ENCODE measurements around the gene ELFN1. TPM values are rescaled to one million over a fixed set of nuclear protein-coding genes. Genes with fewer than 3 reads are reported as not detected.

Gene ELFN1
- total RNA-seq, 1 donor from 2014 or later, result 19.7 TPM

- Mint-ChIP-seq H3K27ac (ENCODE audit: unreplicated experiment) (no peak overlapping the region), H3K4me1 (ENCODE audit: low read depth, unreplicated experiment) (no peaks in the 10 kb centered on the region), H3K9me3 (ENCODE audit: unreplicated experiment) (peaks cover 19% of the 10 kb centered on the region), H3K36me3 (ENCODE audit: low read depth, unreplicated experiment) (peaks cover 21% of the 10 kb centered on the region), H3K27me3 (ENCODE audit: low read depth, unreplicated experiment) (peaks cover 7% of the 10 kb centered on the region), H3K4me3 (ENCODE audit: unreplicated experiment) (no peak overlapping the region)
- DNase-seq (ENCODE audit: low read depth) (no peak), FAIRE-seq (no peak)
- H4K20me1 ChIP-seq (ENCODE audit: insufficient read depth, low read length), result peaks cover 27% of the 10 kb centered on the region
- no peaks in the 10 kb centered on the region for H3K4me1 ChIP-seq (ENCODE audit: insufficient read depth, low read length)
- H2AFZ ChIP-seq (ENCODE audit: low read depth, low read length), result no peak overlapping the region
- no peak overlapping the region for H3K4me3 ChIP-seq (ENCODE audit: insufficient read depth, low read depth, low read length)
- H3K4me2 ChIP-seq (ENCODE audit: low read length), result no peak overlapping the region
- H3K9me3 ChIP-seq (ENCODE audit: insufficient read depth, low read depth, low read length), result no peaks in the 10 kb centered on the region
- no peaks in the 10 kb centered on the region for H3K79me2 ChIP-seq (ENCODE audit: insufficient read depth, low read length)
- no peak for TF ChIP-seq CTCF (IDR thresholded peaks at IDR 0.05; ENCODE audit: insufficient read depth, low read depth, low read length)
- TF ChIP-seq EZH2 (IDR thresholded peaks at IDR 0.05; ENCODE audit: insufficient read depth, low read length), result no peak
- no peak overlapping the region for H3K9ac ChIP-seq (ENCODE audit: low read length)
- no peaks in the 10 kb centered on the region for H3K27me3 ChIP-seq (ENCODE audit: insufficient read depth, low read length)
- H3K27ac ChIP-seq (ENCODE audit: low read depth, low read length), result no peak overlapping the region
- no peaks in the 10 kb centered on the region for H3K36me3 ChIP-seq (ENCODE audit: insufficient read depth, low read length)
Measured at GRCh38 chr7:1679966-1680730, 10.1 kb downstream of the ELFN1 start.

GRCh38 chr7:1681581-1681980, 11.5 kb downstream of the ELFN1 start:
- no peak for TF ChIP-seq EZH2 (IDR thresholded peaks at IDR 0.05; ENCODE audit: insufficient read depth, low read length)
- Histone ChIP-seq H3K4me2 (ENCODE audit: low read length) (no peak overlapping the region), H3K4me1 (ENCODE audit: insufficient read depth, low read length) (no peaks in the 10 kb centered on the region), H3K4me3 (ENCODE audit: insufficient read depth, low read depth, low read length) (no peak overlapping the region), H3K9me3 (ENCODE audit: insufficient read depth, low read depth, low read length) (no peaks in the 10 kb centered on the region), H3K36me3 (ENCODE audit: insufficient read depth, low read length) (no peaks in the 10 kb centered on the region), H3K9ac (ENCODE audit: low read length) (no peak overlapping the region), H3K27me3 (ENCODE audit: insufficient read depth, low read length) (no peaks in the 10 kb centered on the region), H3K27ac (ENCODE audit: low read depth, low read length) (no peak overlapping the region), H2AFZ (ENCODE audit: low read depth, low read length) (no peak overlapping the region), H4K20me1 (ENCODE audit: insufficient read depth, low read length) (peaks cover 21% of the 10 kb centered on the region), H3K79me2 (ENCODE audit: insufficient read depth, low read length) (no peaks in the 10 kb centered on the region)
- no peak overlapping the region for H3K4me3 Mint-ChIP-seq (ENCODE audit: unreplicated experiment)
- no peaks in the 10 kb centered on the region for H3K4me1 Mint-ChIP-seq (ENCODE audit: low read depth, unreplicated experiment)
- peaks cover 19% of the 10 kb centered on the region for H3K9me3 Mint-ChIP-seq (ENCODE audit: unreplicated experiment)
- H3K36me3 Mint-ChIP-seq (ENCODE audit: low read depth, unreplicated experiment), result peaks cover 24% of the 10 kb centered on the region
- FAIRE-seq (no peak), DNase-seq (ENCODE audit: low read depth) (no peak)
- H3K27ac Mint-ChIP-seq (ENCODE audit: unreplicated experiment), result no peak overlapping the region
- H3K27me3 Mint-ChIP-seq (ENCODE audit: low read depth, unreplicated experiment), result peaks cover 5% of the 10 kb centered on the region

GRCh38 chr7:1685000-1685624, 15.0 kb downstream of the ELFN1 start:
- H3K27ac Mint-ChIP-seq (ENCODE audit: unreplicated experiment), result no peak overlapping the region
- no peaks in the 10 kb centered on the region for H3K27me3 ChIP-seq (ENCODE audit: insufficient read depth, low read length)

More at GRCh38 chr7:1685000-1685624, 15.0 kb downstream of the ELFN1 start:
- no peak overlapping the region for H3K4me3 Mint-ChIP-seq (ENCODE audit: unreplicated experiment)
- TF ChIP-seq CTCF (IDR thresholded peaks at IDR 0.05; ENCODE audit: insufficient read depth, low read depth, low read length) (no peak), EZH2 (IDR thresholded peaks at IDR 0.05; ENCODE audit: insufficient read depth, low read length) (no peak)
- Histone ChIP-seq H3K9ac (ENCODE audit: low read length) (no peak overlapping the region), H3K79me2 (ENCODE audit: insufficient read depth, low read length) (no peaks in the 10 kb centered on the region), H3K4me1 (ENCODE audit: insufficient read depth, low read length) (no peaks in the 10 kb centered on the region), H3K36me3 (ENCODE audit: insufficient read depth, low read length) (no peaks in the 10 kb centered on the region), H3K9me3 (ENCODE audit: insufficient read depth, low read depth, low read length) (no peaks in the 10 kb centered on the region), H3K4me2 (ENCODE audit: low read length) (no peak overlapping the region), H3K27ac (ENCODE audit: low read depth, low read length) (no peak overlapping the region), H2AFZ (ENCODE audit: low read depth, low read length) (no peak overlapping the region), H4K20me1 (ENCODE audit: insufficient read depth, low read length) (peaks cover 4% of the 10 kb centered on the region), H3K4me3 (ENCODE audit: insufficient read depth, low read depth, low read length) (no peak overlapping the region)
- no peaks in the 10 kb centered on the region for H3K27me3 Mint-ChIP-seq (ENCODE audit: low read depth, unreplicated experiment)
- DNase-seq (ENCODE audit: low read depth) (no peak), FAIRE-seq (no peak)
- peaks cover 21% of the 10 kb centered on the region for H3K9me3 Mint-ChIP-seq (ENCODE audit: unreplicated experiment)
- no peaks in the 10 kb centered on the region for H3K4me1 Mint-ChIP-seq (ENCODE audit: low read depth, unreplicated experiment)
- H3K36me3 Mint-ChIP-seq (ENCODE audit: low read depth, unreplicated experiment), result peaks cover 28% of the 10 kb centered on the region

All from astrocyte (in vitro differentiated cells and primary cell).